Testis (tissue), 3 donors: Measurements from ENCODE around the gene RYR3. TPM values are rescaled to one million over a fixed set of nuclear protein-coding genes. Genes with fewer than 3 reads are reported as not detected.

Experiments
- DNase-seq: peaks from one replicate; pipeline ENCODE4 v3.0.0-alpha.2; 2019
- H3K27ac ChIP-seq, 2 donors: fragments of 200-600 bp; sonication (generic); one replicate each; pipeline ENCODE4 v1.5.1; 2019
- H3K27me3 ChIP-seq: fragments of 200-600 bp; sonication (generic); one replicate; pipeline ENCODE4 v1.5.1; 2019
- H3K36me3 ChIP-seq: fragments of 200-600 bp; sonication (generic); one replicate; pipeline ENCODE4 v1.5.1; 2017; ENCODE audit warnings: low read depth; ENCODE audit errors: missing control alignments
- H3K4me1 ChIP-seq: fragments of 200-600 bp; sonication (generic); one replicate; pipeline ENCODE4 v1.5.1; 2019
- H3K4me3 ChIP-seq, 2 donors: fragments of 200-600 bp; sonication (generic); one replicate each; pipeline ENCODE4 v1.5.1; 2017 to 2019
- H3K9me3 ChIP-seq: fragments of 200-600 bp; sonication (generic); one replicate; pipeline ENCODE4 v1.5.1; 2017
- CTCF ChIP-seq, 3 experiments: fragments of 450-650 bp in 2 of 3; fragments of 200-600 bp in 1 of 3; sonication (generic) in 1 of 3; IDR thresholded peaks; one replicate each; pipeline ENCODE4 v1.5.1; 2016 to 2019; ENCODE audit warnings: antibody characterized with exemption in 3 of 3, mild to moderate bottlenecking in 2 of 3, moderate library complexity in 1 of 3
- POLR2A ChIP-seq: fragments of 450-650 bp; IDR thresholded peaks from one replicate; pipeline ENCODE4 v1.6.1; 2017; ENCODE audit warnings: antibody characterized with exemption, mild to moderate bottlenecking, moderate library complexity
- WGBS, 2 donors: methylation state at CpG; one replicate each; pipeline ENCODE4 v1.1.5; 2018; 5-methylcytosine and 5-hydroxymethylcytosine counted together
- intact Hi-C: fragments of 100-400 bp; cut with DNase I; formaldehyde crosslinking; loops from one replicate; pipeline ENCODE4 v1.15.1; 2023; ENCODE audit warnings: low total_unique reads
- polyA plus RNA-seq: library from polyadenylated mRNA; stranded (reverse); fragments of 350-450 nt; fragmentation: Illumina TruSeq; extraction: RNeasy Lipid Tissue Mini Kit (QIAGEN cat#74804); gene quantifications from one replicate; pipeline ENCODE4 v1.2.3, GENCODE V29; 2014; ENCODE audit warnings: low read depth, low replicate concordance; ENCODE audit not compliant: insufficient read depth
- total RNA-seq, 2 donors: library from RNA; depleted of rRNA; stranded (reverse); fragments of >200 nt; gene quantifications; one replicate each; pipeline ENCODE4 v1.2.3, GENCODE V29; 2016

Gene RYR3
- total and polyA plus RNA-seq, 3 donors from 2014 or later: 4.3 to 7.6 (median 4.4) TPM

- no peak overlapping the region for H3K27ac ChIP-seq
- TF ChIP-seq CTCF (IDR thresholded peaks at IDR 0.05): no peak
- no peak for TF ChIP-seq POLR2A
- H3K9me3 ChIP-seq: no peaks in the 10 kb centered on the region
- no peak overlapping the region for H3K4me3 ChIP-seq
- intact Hi-C loops: no loop called here
- no peaks in the 10 kb centered on the region for H3K36me3 ChIP-seq
- no peak for DNase-seq
- no peaks in the 10 kb centered on the region for H3K27me3 ChIP-seq
- 72 to 77% methylated on average over 4 of the region's 4 CpGs for WGBS, 2 donors
- no peaks in the 10 kb centered on the region for H3K4me1 ChIP-seq
These were observed 47.1 kb downstream of the RYR3 start for GRCh38 chr15:33357845-33358244.

GRCh38 chr15:33358306-33358705, 47.5 kb downstream of the RYR3 start:
- Histone ChIP-seq H3K4me1 (no peaks in the 10 kb centered on the region), H3K27ac (no peak overlapping the region), H3K4me3 (no peak overlapping the region), H3K9me3 (no peaks in the 10 kb centered on the region), H3K36me3 (no peaks in the 10 kb centered on the region), H3K27me3 (no peaks in the 10 kb centered on the region)
- intact Hi-C loops: no loop called here
- TF ChIP-seq CTCF (IDR thresholded peaks at IDR 0.05): no peak
- TF ChIP-seq POLR2A: no peak
- 60 to 82% methylated on average over 2 of the region's 2 CpGs for WGBS, 2 donors
- DNase-seq: no peak

GRCh38 chr15:33360886-33361285, 50.1 kb downstream of the RYR3 start:
- no peaks in the 10 kb centered on the region for H3K9me3 ChIP-seq
- no peak overlapping the region for H3K4me3 ChIP-seq
- H3K27me3 ChIP-seq: no peaks in the 10 kb centered on the region
- no peaks in the 10 kb centered on the region for H3K4me1 ChIP-seq
- TF ChIP-seq POLR2A: no peak
- TF ChIP-seq CTCF (IDR thresholded peaks at IDR 0.05): no peak
- intact Hi-C loops: no loop called here
- WGBS, 2 donors: 48 to 71% methylated on average over 1 of the region's 1 CpG
- no peaks in the 10 kb centered on the region for H3K36me3 ChIP-seq
- H3K27ac ChIP-seq: no peak overlapping the region
- DNase-seq: no peak

GRCh38 chr15:33369941-33370622, 59.3 kb downstream of the RYR3 start:
- TF ChIP-seq POLR2A (no peak), CTCF (IDR thresholded peaks at IDR 0.05) (no peak)
- DNase-seq: no peak
- no peak overlapping the region for H3K27ac ChIP-seq
- H3K9me3 ChIP-seq: no peaks in the 10 kb centered on the region
- H3K36me3 ChIP-seq: no peaks in the 10 kb centered on the region
- no peaks in the 10 kb centered on the region for H3K4me1 ChIP-seq
- intact Hi-C loops: no loop called here
- no peaks in the 10 kb centered on the region for H3K27me3 ChIP-seq
- WGBS, 2 donors: 65 to 70% methylated on average over 3 of the region's 3 CpGs
- H3K4me3 ChIP-seq: no peak overlapping the region

- Histone ChIP-seq H3K4me1 (no peaks in the 10 kb centered on the region), H3K27ac (no peak overlapping the region), H3K4me3 (no peak overlapping the region), H3K27me3 (no peaks in the 10 kb centered on the region), H3K36me3 (no peaks in the 10 kb centered on the region), H3K9me3 (no peaks in the 10 kb centered on the region)
- WGBS, 2 donors: 93 to 96% methylated on average over 3 of the region's 3 CpGs
- TF ChIP-seq CTCF (IDR thresholded peaks at IDR 0.05) (no peak), POLR2A (no peak)
- no peak for DNase-seq
- intact Hi-C loops: no loop called here
These were observed 59.9 kb downstream of the RYR3 start for GRCh38 chr15:33370623-33371020.
